Measurements from ENCODE around the gene EDEM3. TPM values are rescaled to one million over a fixed set of nuclear protein-coding genes. Genes with fewer than 3 reads are reported as not detected.

The EDEM3 gene
- total and polyA plus RNA-seq, 2 of the 8 experiments (the other 6 are each of a cell fraction or from before 2014, with no cell fraction given): 1.6 to 14.0 TPM

- Histone ChIP-seq H3K9me3 (ENCODE audit: insufficient read depth in 2 of 2, low read depth in 1 of 2, low read length in 1 of 2) (no peaks in the 10 kb centered on the region), H3K4me3 (ENCODE audit: extremely low read depth in 1 of 4, insufficient read depth in 2 of 4, low read depth in 3 of 4, low read length in 4 of 4) (no peak overlapping the region), H3K23ac (ENCODE audit: insufficient read length) (no peak overlapping the region), H3K36me3 (ENCODE audit: control insufficient read depth in 2 of 4, insufficient read depth in 4 of 4, low read length in 3 of 4) (no peaks in the 10 kb centered on the region), H4K5ac (ENCODE audit: insufficient read length, low read depth, low read length) (no peak overlapping the region), H2AFZ (ENCODE audit: low read length) (no peak overlapping the region), H4K20me1 (replicated peaks in 1 of 2; ENCODE audit: control insufficient read depth in 1 of 2, insufficient read depth in 2 of 2, low read length in 2 of 2) (no peaks in the 10 kb centered on the region), H2BK12ac (ENCODE audit: low read depth, low read length) (no peak overlapping the region), H3K4me1 (replicated peaks in 1 of 4; ENCODE audit: control insufficient read depth in 3 of 4, insufficient read depth in 4 of 4, low read length in 3 of 4) (no peaks in the 10 kb centered on the region), H3K4ac (replicated peaks; ENCODE audit: insufficient read length, low read depth, low read length) (no peak overlapping the region), H3K79me2 (ENCODE audit: control insufficient read depth in 1 of 2, insufficient read depth in 2 of 2, low read length in 2 of 2) (no peaks in the 10 kb centered on the region), H3K79me1 (ENCODE audit: low read depth, low read length) (no peaks in the 10 kb centered on the region), H2AK5ac (ENCODE audit: low read depth, low read length) (no peak overlapping the region), H3K27ac (ENCODE audit: low read depth, low read length) (no peak overlapping the region), H4K91ac (replicated peaks; ENCODE audit: insufficient read length, low read length) (no peak overlapping the region), H3K4me2 (ENCODE audit: insufficient read depth in 1 of 2, low read depth in 2 of 2, low read length in 2 of 2) (no peak overlapping the region), H3K14ac (ENCODE audit: insufficient read length) (no peak overlapping the region), H3K27me3 (replicated peaks in 1 of 4; ENCODE audit: control insufficient read depth in 3 of 4, extremely low read depth in 1 of 4, insufficient read depth in 3 of 4, low read length in 3 of 4) (no peaks in the 10 kb centered on the region), H2BK120ac (replicated peaks; ENCODE audit: low read depth, low read length) (no peak overlapping the region), H3K9ac (replicated peaks in 1 of 4; ENCODE audit: extremely low read depth in 1 of 4, low read depth in 3 of 4, low read length in 3 of 4) (no peak overlapping the region), H3K56ac (replicated peaks; ENCODE audit: insufficient read length, low read depth, low read length) (no peak overlapping the region), H2BK5ac (ENCODE audit: low read depth, low read length) (no peak overlapping the region), H3K18ac (ENCODE audit: extremely low read depth, low read length) (no peak overlapping the region), H2BK15ac (ENCODE audit: low read length) (no peak overlapping the region), H4K8ac (ENCODE audit: extremely low read depth, insufficient read depth, low read length) (no peak overlapping the region), H3K23me2 (ENCODE audit: low read depth, low read length) (no peaks in the 10 kb centered on the region), H2BK20ac (ENCODE audit: low read length) (no peak overlapping the region)
- FAIRE-seq: no peak
- DNase-seq (ENCODE audit: low read depth in 1 of 2, low spot score in 2 of 2): no peak
- CTCF ChIA-PET (ENCODE audit: partially characterized antibody): interaction anchor here (1.0 to 5.0 kb wide), 2 partner anchors 8 to 414 kb away, joined by 3 to 35 read pairs; no protein-coding TSS in a partner anchor
- no peak for TF ChIP-seq KDM1A (IDR thresholded peaks at IDR 0.05; ENCODE audit: borderline replicate concordance, low read length)
- no peak for TF ChIP-seq BACH1 (IDR thresholded peaks at IDR 0.05; ENCODE audit: low read length)
- TF ChIP-seq ASH2L (IDR thresholded peaks at IDR 0.05; ENCODE audit: low read length): no peak
- TF ChIP-seq POLR2AphosphoS5 (IDR thresholded peaks at IDR 0.05; ENCODE audit: low read depth, low read length): no peak
- no peak for TF ChIP-seq CHD1 (IDR thresholded peaks at IDR 0.05; ENCODE audit: low read depth, low read length)
- 92% methylated on average over 2 of the region's 2 CpGs; no CpG with 5 or more reads in 1 of the 2 experiments for WGBS, 2 experiments (ENCODE audit: extremely low coverage in 1 of 2, insufficient coverage in 1 of 2, insufficient read length in 1 of 2, insufficient replicate concordance in 2 of 2, low coverage in 1 of 2, low lambda C conversion rate in 2 of 2, missing lambda C conversion rate in 1 of 2)
- POLR2A ChIA-PET (ENCODE audit: partially characterized antibody): no interaction called here
These were observed 98.4 kb downstream of the EDEM3 start for GRCh38 chr1:184656221-184656620.

Measured in H1 (cell line).